GM19328 (cell line): ENCODE results near the gene NEK10.
"Not testable (repeated sequence)": the region's sequence is repeated elsewhere in the genome, so short reads cannot be mapped to it uniquely, and the experiment has no call there.

Experiments
- ATAC-seq: cut with Tn5 transposase; IDR thresholded peaks from one replicate; pipeline ENCODE4 v1.9.1; 2021; ENCODE audit warnings: mild to moderate bottlenecking, moderate library complexity; ENCODE audit not compliant: unreplicated experiment

The NEK10 gene

DNA sequence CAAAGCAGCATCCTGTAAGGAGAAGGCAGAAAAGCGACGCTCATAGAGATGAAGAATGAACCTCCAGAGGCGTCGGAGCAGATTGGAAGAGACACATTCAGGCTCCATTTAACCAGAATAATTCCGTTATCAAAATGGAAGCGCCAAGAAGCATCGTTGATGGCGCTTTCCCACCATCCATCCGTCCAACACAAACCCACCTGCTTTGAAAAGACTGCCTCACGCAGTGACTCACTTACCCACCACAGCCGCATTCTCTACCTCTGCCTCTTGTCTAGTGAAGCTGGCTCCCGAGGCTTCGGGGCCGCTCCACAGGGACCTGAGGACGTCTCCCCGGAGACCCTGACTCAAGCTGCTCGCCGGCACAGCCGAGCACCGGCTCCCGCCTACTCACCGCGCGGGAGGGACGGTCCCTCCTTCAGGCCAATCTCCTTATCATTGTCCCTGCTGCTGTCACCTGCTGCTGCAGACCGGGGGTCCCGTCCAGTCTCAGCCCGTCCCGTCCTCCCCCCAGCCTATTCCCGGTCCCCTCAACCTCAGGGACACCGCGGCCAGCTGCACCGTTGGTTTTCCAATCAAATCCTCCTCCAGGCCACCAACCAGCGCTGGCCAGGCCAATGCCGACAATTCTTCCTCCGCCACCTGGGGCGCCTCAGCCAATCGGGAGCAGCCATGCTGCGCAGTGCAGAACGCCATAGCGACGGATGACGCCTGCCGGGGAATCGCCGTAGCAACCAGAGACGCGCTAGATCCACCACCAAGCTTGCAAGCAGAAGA is at the start of gene NEK10:
Gene NEK10 (minus strand): TSS at position 553 of the 777 bp plus-strand sequence. CDS start 16,501 bp downstream, outside the sequence.
- ATAC-seq = peak; percentile 100

DNA sequence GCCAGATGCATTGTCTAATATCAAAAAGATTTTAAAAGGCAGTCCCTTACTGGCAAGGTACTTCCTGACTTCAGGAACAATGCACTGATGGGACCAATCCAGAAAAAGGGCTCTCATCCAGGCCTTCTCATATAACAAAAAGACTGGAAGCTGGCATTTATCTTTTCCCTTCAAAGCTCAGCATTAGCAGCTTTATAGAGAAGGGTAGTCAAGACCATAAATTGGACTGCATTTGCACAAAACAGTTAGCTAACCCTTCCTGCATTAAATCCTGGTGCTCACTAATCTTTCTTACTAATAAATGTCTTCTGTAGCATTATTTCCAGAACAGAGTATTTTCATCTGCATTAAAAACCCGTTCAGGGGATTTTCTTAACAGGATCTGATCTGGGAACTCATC is 46.0 kb upstream of the NEK10 start:
- ATAC-seq = no peak

GRCh38 chr3:27392950-27393679 is 23.9 kb upstream of the NEK10 start:
- ATAC-seq = no peak

DNA sequence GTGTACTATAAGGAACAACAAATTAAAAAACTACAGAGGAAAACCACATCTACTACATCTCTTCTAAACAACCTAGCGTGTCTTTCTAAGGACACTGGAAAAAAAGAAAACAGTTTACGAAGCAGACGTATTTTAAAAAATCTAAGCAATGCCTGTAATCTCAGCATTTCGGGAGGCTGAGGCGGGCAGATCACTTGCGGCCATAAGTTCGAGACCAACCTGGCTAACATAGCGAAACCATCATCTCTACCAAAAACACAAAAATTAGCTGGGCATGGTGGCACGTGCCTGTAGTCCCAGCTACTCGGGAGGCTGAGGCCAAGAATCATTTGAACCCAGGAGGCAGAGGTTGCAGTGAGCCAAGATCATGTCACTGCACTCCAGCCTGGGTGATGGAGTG is 23.2 kb upstream of the NEK10 start:
- not testable (repeated sequence) for ATAC-seq

DNA sequence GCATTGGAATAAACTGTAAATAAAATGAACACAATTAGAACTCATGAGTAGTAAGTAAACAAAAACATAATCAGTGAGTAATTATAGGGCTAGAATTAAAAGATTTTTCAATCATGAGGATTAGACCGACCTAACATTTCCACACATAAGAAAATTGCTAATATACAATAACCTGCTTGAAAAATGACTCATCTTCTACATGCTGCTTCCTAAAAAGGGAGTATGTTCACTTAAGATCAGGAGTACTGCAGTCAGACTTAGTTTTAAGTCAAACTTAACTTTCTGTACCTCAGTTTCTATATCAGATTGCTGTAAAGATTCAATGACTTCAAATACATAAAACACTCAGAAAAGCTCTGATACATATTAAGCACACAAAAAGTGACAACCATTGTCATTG is 22.6 kb upstream of the NEK10 start:
- no peak for ATAC-seq

DNA sequence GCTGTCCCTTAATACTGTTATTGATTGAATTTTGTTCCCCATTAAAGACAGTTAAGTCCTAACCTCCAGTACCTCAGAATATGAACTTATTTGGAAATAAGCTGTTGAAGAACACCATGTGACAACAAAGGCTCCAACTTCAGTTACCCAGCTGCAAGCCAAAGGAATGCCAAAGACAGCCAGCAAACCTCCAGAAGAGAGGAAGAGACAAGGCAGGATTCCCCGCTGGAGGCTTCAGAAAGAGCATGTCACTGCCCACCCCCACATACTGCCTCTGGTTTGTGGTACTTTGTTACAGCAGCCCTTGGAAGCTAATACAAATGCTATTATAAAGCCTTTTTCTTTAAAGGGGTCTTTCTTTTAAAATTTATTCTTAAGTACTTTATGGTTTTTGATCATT is 18.4 kb upstream of the NEK10 start:
- no peak for ATAC-seq

DNA sequence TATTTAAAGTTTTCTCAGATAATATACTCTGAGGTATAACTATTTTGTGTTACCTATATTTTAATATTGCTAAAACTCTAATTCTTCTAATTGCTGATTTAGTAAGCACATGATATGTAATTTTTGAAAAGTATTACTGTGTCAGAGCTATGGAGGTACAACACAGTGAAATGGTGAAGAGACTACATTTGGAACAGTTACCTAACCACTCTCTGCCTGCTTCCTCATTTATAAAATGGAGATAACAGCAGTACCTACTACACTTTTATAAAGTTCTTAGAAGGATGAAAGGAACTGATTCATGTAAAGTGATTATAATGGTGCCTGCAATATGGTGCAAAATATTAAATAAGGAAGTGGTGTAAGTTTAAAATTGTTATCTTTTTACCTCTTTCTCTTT is 16.3 kb upstream of the NEK10 start:
- ATAC-seq = no peak

GRCh38 chr3:27384191-27384590 is 15.0 kb upstream of the NEK10 start:
- ATAC-seq = no peak

GRCh38 chr3:27380433-27381357 is 11.5 kb upstream of the NEK10 start:
- no peak for ATAC-seq

DNA sequence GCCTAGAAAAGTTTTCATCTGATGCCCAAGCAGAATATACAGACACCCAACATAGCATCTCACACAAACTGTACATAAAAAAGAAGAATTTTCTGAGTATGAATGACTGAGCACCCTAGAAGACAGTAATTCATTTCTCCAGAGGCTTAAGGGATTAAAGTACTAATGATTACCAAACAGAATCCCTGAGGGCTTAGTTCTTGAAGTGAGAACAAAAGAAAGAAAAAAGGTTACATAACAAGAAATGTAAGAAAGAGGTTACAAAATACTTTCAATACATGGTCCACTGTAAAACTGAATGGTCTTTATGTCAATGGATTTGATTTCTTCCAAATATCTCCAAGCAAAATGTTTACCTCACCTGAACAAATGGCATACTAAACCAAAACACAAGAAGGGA is 9.1 kb upstream of the NEK10 start:
- no peak for ATAC-seq

- ATAC-seq = no peak
Observed at GRCh38 chr3:27376109-27376772, 7.1 kb upstream of the NEK10 start.

DNA sequence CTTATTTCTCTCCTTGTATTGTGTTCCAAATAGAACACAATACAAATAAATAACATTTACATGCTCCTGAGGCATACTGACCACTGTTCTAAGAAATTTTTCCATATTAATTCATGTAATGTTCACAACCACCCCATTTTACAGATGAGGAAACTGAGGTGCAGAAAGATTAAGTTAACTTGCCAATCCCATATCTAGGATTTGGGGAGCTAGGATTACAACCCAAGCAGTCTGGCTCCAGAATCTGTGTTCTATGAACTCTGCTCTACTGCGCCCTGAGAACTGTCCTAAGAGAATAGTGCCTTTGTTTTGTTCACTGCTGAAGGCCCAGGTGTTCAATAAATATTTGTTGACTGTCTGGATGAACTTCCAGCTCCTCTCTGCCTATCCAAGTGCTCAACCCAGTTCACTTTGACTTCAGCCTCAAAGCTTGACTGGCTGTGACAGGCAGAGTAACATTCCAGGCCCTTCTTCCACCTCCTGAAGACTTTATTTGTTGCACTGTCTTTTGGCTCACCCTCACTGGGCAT is 3.1 kb downstream of the NEK10 start:
- ATAC-seq = no peak

GRCh38 chr3:27360113-27361078 is 8.8 kb downstream of the NEK10 start:
- ATAC-seq = peak; percentile 39

DNA sequence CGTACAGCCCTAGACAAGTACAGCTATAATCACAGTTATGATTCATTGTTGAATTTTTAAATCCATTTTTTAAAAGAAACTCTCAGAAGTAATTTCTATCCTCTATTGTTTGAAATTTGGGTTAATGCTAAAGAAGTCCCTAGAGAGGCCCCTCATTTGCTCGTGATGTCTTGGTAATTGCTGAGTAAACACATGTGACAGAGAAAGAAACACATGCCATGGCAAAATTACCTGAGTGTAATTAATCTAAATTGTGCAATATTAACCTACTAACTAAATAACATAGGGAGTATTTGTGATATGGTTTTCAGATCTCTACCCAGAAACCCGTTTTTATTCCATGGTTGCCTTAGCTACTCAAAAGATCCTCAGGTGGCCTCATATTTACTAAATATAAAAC is 10.8 kb downstream of the NEK10 start:
- no peak for ATAC-seq

GRCh38 chr3:27357665-27358258 is 11.4 kb downstream of the NEK10 start:
- peak; percentile 81 for ATAC-seq

GRCh38 chr3:27356976-27357375 is 12.2 kb downstream of the NEK10 start:
- ATAC-seq = no peak

DNA sequence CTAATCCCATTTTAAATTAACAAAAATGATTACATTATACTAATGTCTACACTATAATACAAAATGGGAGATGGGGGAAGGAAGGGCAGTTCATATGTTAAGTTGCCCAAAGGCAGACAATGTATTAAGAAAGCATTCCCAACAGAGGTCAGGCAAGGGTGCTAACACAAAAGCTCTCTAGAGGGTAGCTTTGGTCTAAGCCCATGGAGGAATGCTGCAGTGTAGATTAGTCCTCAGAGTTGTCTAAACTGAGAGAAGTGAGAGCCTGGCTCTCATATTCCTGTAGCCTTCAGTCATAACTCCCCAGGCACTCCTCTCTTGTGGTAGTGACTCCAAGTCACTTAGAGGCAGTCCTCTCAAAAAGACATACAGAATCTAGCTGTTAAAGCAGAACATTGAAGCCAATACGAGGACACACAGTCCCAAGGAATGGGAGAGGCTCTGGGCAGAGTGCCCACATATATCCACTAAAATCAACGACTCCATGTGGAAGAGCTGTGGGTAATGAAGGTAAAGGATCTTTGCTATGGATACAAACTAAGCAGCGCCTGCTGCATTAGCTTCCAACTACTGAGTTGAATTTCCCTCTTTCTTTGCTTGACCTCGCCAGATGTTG is 14.5 kb downstream of the NEK10 start:
- no peak for ATAC-seq

GRCh38 chr3:27354161-27354560 is 15.0 kb downstream of the NEK10 start:
- ATAC-seq = no peak
